HEK293 (cell line): ENCODE measurements around the gene ACTN4.

Experiments
- CTCF ChIA-PET: fragments of 350-600 bp; formaldehyde crosslinking; extraction: SDS; loops from one replicate; lab custom pipeline; 2021; ENCODE audit warnings: antibody characterized with exemption; lab: Yijun Ruan, JAX
- POLR2A ChIA-PET: fragments of 300-600 bp; formaldehyde crosslinking; extraction: SDS; loops from one replicate; lab custom pipeline; 2020; ENCODE audit warnings: antibody characterized with exemption, inconsistent platforms; lab: Yijun Ruan, JAX
- H3K27ac ChIP-seq: fragments of 200-500 bp; sonication (Bioruptor generic); 2 replicates; pipeline ENCODE4 v1.5.1; 2014; ENCODE audit warnings: low read depth, low read length, control low read depth, inconsistent platforms; ENCODE audit errors: extremely low read depth
- H3K36me3 ChIP-seq, 2 experiments: fragments of 200-500 bp in 1 of 2; sonication (Bioruptor generic) in 1 of 2; 1 replicate in 1 of 2; 2 replicates in 1 of 2; pipeline ENCODE4 v1.5.1; 2014 to 2017; ENCODE audit warnings: inconsistent platforms in 2 of 2, low read length in 2 of 2; ENCODE audit not compliant: control insufficient read depth in 2 of 2, insufficient read depth in 1 of 2
- H3K4me1 ChIP-seq: fragments of 200-500 bp; sonication (Bioruptor generic); 2 replicates; pipeline ENCODE4 v1.5.1; 2014; ENCODE audit warnings: mild to moderate bottlenecking, low read length, inconsistent platforms; ENCODE audit not compliant: control insufficient read depth, insufficient read depth
- H3K4me3 ChIP-seq: 2 replicates; pipeline ENCODE4 v1.5.1; 2011; ENCODE audit warnings: low read depth, mild to moderate bottlenecking, control low read depth, low read length, moderate library complexity
- H3K9me3 ChIP-seq: fragments of 200-500 bp; sonication (Bioruptor generic); 2 replicates; pipeline ENCODE4 v1.5.1; 2014; ENCODE audit warnings: low read depth, low read length, inconsistent platforms; ENCODE audit not compliant: control insufficient read depth, insufficient read depth
- SCRT2 ChIP-seq: fragments of 450-650 bp; formaldehyde crosslinking; IDR thresholded peaks from 2 replicates; pipeline ENCODE4 v1.5.1; 2016; ENCODE audit warnings: missing biosample characterization, missing genetic modification characterization
- ZBTB21 ChIP-seq: fragments of 450-650 bp; formaldehyde crosslinking; IDR thresholded peaks from 2 replicates; pipeline ENCODE4 v1.5.1; 2017; ENCODE audit warnings: missing biosample characterization, missing genetic modification characterization
- ZNF121 ChIP-seq: fragments of 450-650 bp; formaldehyde crosslinking; IDR thresholded peaks from 2 replicates; pipeline ENCODE4 v1.5.1; 2016; ENCODE audit warnings: missing biosample characterization, missing genetic modification characterization
- ZNF214 ChIP-seq: fragments of 450-650 bp; formaldehyde crosslinking; IDR thresholded peaks from 2 replicates; pipeline ENCODE4 v1.5.1; 2017; ENCODE audit warnings: missing biosample characterization, mild to moderate bottlenecking, missing genetic modification characterization, borderline replicate concordance
- ZNF223 ChIP-seq: fragments of 450-650 bp; formaldehyde crosslinking; IDR thresholded peaks from 2 replicates; pipeline ENCODE4 v1.5.1; 2016; ENCODE audit warnings: missing biosample characterization, missing genetic modification characterization
- ZNF510 ChIP-seq: fragments of 450-650 bp; formaldehyde crosslinking; IDR thresholded peaks from 2 replicates; pipeline ENCODE4 v1.5.1; 2018; ENCODE audit warnings: mild to moderate bottlenecking, missing genetic modification characterization, missing biosample characterization; ENCODE audit not compliant: insufficient replicate concordance
- ZNF521 ChIP-seq: fragments of 450-650 bp; formaldehyde crosslinking; IDR thresholded peaks from 2 replicates; pipeline ENCODE4 v1.5.1; 2017; ENCODE audit warnings: missing biosample characterization, mild to moderate bottlenecking, missing genetic modification characterization
- ZNF530 ChIP-seq: fragments of 450-650 bp; formaldehyde crosslinking; IDR thresholded peaks from 2 replicates; pipeline ENCODE4 v1.5.1; 2016; ENCODE audit warnings: low read depth, missing biosample characterization, missing genetic modification characterization
- ZNF600 ChIP-seq: fragments of 450-650 bp; formaldehyde crosslinking; IDR thresholded peaks from 2 replicates; pipeline ENCODE4 v1.5.1; 2016; ENCODE audit warnings: missing biosample characterization, missing genetic modification characterization
- ZNF623 ChIP-seq: fragments of 450-650 bp; formaldehyde crosslinking; IDR thresholded peaks from 2 replicates; pipeline ENCODE4 v1.5.1; 2016; ENCODE audit warnings: missing biosample characterization, missing genetic modification characterization
- ZNF626 ChIP-seq: fragments of 450-650 bp; sonication (Bioruptor Pico); formaldehyde crosslinking; IDR thresholded peaks from 2 replicates; pipeline ENCODE4 v1.5.1; 2018; ENCODE audit warnings: missing biosample characterization, missing genetic modification characterization, inconsistent platforms
- ZNF768 ChIP-seq: fragments of 450-650 bp; formaldehyde crosslinking; IDR thresholded peaks from 2 replicates; pipeline ENCODE4 v1.5.1; 2018; ENCODE audit warnings: missing biosample characterization, mild to moderate bottlenecking, missing genetic modification characterization
- ZNF843 ChIP-seq: fragments of 450-650 bp; formaldehyde crosslinking; IDR thresholded peaks from 2 replicates; pipeline ENCODE4 v1.5.1; 2016; ENCODE audit warnings: missing biosample characterization, missing genetic modification characterization
- TF ChIP-seq, protein P1 (sequence below): fragments of 450-650 bp; formaldehyde crosslinking; IDR thresholded peaks from 2 replicates; pipeline ENCODE4 v1.5.1; 2017; ENCODE audit warnings: missing biosample characterization, missing genetic modification characterization
- TF ChIP-seq, protein P2 (sequence below): fragments of 450-650 bp; formaldehyde crosslinking; IDR thresholded peaks from 2 replicates; pipeline ENCODE4 v1.5.1; 2016; ENCODE audit warnings: missing biosample characterization, missing genetic modification characterization
- TF ChIP-seq, protein P3 (sequence below): fragments of 450-650 bp; formaldehyde crosslinking; IDR thresholded peaks from 2 replicates; pipeline ENCODE4 v1.5.1; 2016; ENCODE audit warnings: missing biosample characterization, missing genetic modification characterization

ACTN4 gene

DNA sequence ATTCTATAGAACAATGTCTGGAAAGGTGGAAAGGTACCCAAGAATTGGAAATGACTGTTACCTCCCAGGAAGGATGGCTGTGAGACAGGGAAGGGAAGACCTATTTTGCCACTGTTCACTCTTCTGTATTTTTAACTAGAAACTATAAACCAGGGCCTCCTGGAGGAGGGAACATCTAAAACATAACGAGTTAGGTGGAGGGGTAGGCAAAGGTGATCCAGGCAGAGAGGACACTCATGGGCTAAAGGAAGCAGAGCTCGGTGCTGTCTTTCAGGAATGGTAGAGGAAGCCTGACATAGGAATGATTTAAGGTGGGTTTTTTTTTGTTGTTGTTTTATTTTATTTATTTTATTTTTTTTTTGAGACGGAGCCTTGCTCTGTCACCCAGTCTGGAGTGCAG is 22.6 kb upstream of the ACTN4 start:
- ChIA-PET POLR2A (interaction anchor here (0.6 to 0.8 kb wide), 2 partner anchors 9 to 350 kb away, joined by 3 to 6 read pairs; no protein-coding TSS in a partner anchor), CTCF (interaction anchor here (0.6 to 1.5 kb wide), 4 partner anchors 10 to 109 kb away, joined by 3 to 14 read pairs (median 8); no protein-coding TSS in a partner anchor)
- H3K4me3 ChIP-seq: no peak overlapping the region
- H3K4me1 ChIP-seq: peaks cover 6% of the 10 kb centered on the region
- peaks cover 88 to 89% of the 10 kb centered on the region in 2 experiments for H3K36me3 ChIP-seq
- H3K27ac ChIP-seq: no peak overlapping the region
- no peak for TF ChIP-seq ZNF623 (tag by site-specific recombination)
- TF ChIP-seq, protein P1, sequence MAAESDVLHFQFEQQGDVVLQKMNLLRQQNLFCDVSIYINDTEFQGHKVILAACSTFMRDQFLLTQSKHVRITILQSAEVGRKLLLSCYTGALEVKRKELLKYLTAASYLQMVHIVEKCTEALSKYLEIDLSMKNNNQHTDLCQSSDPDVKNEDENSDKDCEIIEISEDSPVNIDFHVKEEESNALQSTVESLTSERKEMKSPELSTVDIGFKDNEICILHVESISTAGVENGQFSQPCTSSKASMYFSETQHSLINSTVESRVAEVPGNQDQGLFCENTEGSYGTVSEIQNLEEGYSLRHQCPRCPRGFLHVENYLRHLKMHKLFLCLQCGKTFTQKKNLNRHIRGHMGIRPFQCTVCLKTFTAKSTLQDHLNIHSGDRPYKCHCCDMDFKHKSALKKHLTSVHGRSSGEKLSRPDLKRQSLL (tag by site-specific recombination): no peak
- no peak for TF ChIP-seq ZNF530
- TF ChIP-seq, protein P2, sequence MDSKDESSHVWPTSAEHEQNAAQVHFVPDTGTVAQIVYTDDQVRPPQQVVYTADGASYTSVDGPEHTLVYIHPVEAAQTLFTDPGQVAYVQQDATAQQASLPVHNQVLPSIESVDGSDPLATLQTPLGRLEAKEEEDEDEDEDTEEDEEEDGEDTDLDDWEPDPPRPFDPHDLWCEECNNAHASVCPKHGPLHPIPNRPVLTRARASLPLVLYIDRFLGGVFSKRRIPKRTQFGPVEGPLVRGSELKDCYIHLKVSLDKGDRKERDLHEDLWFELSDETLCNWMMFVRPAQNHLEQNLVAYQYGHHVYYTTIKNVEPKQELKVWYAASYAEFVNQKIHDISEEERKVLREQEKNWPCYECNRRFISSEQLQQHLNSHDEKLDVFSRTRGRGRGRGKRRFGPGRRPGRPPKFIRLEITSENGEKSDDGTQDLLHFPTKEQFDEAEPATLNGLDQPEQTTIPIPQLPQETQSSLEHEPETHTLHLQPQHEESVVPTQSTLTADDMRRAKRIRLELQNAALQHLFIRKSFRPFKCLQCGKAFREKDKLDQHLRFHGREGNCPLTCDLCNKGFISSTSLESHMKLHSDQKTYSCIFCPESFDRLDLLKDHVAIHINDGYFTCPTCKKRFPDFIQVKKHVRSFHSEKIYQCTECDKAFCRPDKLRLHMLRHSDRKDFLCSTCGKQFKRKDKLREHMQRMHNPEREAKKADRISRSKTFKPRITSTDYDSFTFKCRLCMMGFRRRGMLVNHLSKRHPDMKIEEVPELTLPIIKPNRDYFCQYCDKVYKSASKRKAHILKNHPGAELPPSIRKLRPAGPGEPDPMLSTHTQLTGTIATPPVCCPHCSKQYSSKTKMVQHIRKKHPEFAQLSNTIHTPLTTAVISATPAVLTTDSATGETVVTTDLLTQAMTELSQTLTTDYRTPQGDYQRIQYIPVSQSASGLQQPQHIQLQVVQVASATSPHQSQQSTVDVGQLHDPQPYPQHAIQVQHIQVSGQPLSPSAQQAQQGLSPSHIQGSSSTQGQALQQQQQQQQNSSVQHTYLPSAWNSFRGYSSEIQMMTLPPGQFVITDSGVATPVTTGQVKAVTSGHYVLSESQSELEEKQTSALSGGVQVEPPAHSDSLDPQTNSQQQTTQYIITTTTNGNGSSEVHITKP (tag by site-specific recombination): 0 out of 2 replicates have a peak, but pooled peaks have one; percentile 9
- TF ChIP-seq ZNF223: peak; percentile 88
- TF ChIP-seq ZNF768 (tag by site-specific recombination): no peak
- peak; percentile 33; the same call in 1 of the 2 replicates for TF ChIP-seq ZNF600 (tag by site-specific recombination)
- no peak for TF ChIP-seq ZNF214 (tag by site-specific recombination)
- no peak for TF ChIP-seq ZBTB21 (tag by site-specific recombination)
- TF ChIP-seq, all 188 proteins: peak for 3
- no peaks in the 10 kb centered on the region for H3K9me3 ChIP-seq

DNA sequence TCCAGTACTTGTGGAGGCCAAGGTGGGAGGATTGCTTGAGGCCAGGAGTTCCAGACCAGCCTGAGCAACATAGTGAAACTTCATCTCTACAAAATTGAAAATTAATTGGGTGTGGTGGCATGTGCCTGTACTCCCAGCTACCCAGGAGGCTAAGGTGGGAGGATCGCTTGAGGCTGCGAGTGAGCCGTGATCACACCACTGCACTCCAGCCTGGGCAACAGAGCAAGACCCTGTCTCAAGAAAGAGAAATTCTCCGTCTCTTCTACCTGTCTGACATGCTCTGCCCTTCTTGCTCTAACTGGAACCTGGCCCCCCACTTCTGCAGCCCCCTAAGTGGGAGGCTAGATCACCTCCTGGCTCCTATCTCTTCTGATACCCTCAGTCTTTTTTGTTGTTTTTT is 21.0 kb upstream of the ACTN4 start:
- POLR2A ChIA-PET: interaction anchor here (1.8 to 3.1 kb wide), 2 partner anchors 8 kb away, joined by 8 to 23 read pairs; partner anchors contain the start of gene EIF3K
- Histone ChIP-seq H3K9me3 (no peaks in the 10 kb centered on the region), H3K27ac (no peak overlapping the region), H3K4me1 (no peaks in the 10 kb centered on the region), H3K4me3 (no peak overlapping the region), H3K36me3 (peaks cover 80 to 87% of the 10 kb centered on the region in 2 experiments)
- CTCF ChIA-PET: interaction anchor here (1.5 kb wide), 1 partner anchor 8 kb away, joined by 14 read pairs; no protein-coding TSS in a partner anchor
- TF ChIP-seq SCRT2 (tag by site-specific recombination) (no peak), ZNF510 (no peak), ZNF626 (no peak), ZNF521 (no peak), ZNF843 (no peak), ZNF121 (tag by site-specific recombination) (peak; percentile 88)
- TF ChIP-seq, protein P3, sequence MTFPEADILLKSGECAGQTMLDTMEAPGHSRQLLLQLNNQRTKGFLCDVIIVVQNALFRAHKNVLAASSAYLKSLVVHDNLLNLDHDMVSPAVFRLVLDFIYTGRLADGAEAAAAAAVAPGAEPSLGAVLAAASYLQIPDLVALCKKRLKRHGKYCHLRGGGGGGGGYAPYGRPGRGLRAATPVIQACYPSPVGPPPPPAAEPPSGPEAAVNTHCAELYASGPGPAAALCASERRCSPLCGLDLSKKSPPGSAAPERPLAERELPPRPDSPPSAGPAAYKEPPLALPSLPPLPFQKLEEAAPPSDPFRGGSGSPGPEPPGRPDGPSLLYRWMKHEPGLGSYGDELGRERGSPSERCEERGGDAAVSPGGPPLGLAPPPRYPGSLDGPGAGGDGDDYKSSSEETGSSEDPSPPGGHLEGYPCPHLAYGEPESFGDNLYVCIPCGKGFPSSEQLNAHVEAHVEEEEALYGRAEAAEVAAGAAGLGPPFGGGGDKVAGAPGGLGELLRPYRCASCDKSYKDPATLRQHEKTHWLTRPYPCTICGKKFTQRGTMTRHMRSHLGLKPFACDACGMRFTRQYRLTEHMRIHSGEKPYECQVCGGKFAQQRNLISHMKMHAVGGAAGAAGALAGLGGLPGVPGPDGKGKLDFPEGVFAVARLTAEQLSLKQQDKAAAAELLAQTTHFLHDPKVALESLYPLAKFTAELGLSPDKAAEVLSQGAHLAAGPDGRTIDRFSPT (tag by site-specific recombination): no peak
